ENCODE results near the gene E2F3.

The E2F3 gene

DNA sequence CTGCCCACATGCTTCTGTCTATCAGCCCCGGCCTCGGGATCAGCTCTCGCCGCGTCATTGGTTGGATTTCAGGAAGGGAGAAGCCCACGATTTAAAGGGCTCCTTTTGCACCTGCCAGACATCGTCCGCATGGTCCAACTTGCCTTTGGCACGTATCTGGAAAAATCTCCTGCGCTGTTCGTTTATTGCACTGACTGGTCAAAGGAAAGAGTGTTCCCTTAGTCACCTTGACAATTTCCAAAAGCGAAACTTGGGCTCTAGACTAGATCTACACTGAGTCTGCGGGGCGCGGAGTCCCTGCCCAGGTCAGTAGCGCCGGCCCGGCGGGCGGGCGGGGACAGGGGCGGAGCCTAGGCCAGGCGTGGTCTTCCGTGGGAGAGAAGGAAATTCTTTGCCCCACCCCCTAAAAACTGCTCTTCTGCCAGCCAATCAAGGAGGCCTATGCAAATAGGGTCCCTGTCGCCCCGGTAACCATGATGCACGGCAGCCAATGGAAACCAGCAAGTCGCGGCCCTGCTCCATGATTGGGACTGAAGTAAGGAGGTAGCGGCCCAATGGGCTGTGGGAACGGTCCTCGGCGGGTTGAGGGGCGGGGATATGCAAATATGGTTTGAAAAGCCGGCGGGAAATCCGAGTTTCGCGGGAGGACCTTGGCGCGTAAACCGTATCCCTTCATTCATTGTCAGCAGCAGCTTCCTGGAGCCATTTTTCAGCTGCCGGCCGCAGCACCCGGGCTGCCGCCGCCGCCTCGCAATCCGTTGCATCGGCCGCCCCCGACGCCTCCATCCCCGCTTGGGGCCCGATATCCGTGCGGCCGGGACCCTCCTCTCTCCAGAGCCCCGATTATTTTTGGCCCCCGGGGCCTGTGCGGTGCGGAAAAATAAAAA is at the start of gene E2F3:
Gene E2F3 (plus strand): TSS at position 675 of the 887 bp plus-strand sequence. CDS start 354 bp downstream, outside the sequence.
- DNase-seq (ENCODE audit: low spot score): peak; percentile 99

DNA sequence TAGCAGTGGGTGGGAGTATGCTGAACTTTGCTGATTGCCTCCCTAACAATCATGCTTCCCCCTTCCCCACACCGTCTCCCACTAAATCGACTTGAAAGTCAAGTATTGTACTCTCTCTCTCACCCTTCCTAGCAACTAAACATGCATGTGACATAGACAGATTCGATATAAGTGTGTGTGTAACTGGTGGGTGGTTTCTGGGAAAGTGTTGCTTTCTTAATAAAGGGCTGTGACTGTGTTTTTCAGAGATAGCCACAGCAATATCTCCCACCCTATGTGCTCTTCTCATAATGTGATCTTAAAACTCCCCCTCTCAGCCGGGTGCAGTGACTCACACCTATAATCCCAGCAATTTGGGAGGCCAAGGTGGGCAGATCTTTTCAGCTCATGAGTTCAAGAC is 49.3 kb upstream of the E2F3 start:
- no peak for DNase-seq (ENCODE audit: low spot score)

DNA sequence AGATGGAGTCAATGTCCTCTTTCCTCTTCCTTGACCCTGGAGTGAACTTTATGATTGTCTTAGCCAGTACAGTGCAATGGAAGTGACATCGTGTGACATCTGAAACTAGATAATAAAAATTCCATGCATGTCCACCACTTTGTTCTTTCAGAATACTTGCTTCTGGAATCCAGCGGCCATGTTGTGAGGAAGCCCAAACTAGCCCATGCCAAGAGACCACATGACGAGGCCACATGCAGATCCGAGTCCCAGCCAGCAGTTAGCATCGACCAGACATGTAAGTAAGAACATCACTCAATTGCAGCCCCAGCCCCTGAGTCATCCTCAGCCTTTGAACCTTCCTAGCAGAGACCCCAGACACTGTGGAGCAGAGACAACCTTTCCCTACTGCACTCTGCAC is 48.5 kb upstream of the E2F3 start:
- DNase-seq (ENCODE audit: low spot score): no peak

DNA sequence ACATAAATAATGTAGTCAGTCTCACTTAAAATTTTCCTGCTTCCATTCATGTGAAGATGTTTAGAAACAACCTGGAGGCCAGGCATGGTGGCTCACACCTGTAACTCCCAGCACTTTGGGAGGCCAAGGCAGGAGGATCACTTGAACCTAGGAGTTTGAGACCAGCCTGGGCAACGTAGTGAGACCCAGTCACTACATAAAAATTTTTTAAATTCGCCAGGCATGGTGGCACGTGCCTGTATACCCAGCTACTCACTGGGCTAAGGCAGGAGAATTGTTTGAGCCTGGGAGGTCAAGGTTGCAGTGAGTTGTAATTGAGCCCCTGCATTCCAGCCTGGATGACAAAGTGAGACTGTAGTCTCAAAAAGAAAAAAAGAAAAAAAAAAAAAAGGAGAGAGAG is 47.3 kb upstream of the E2F3 start:
- DNase-seq (ENCODE audit: low spot score): no peak

DNA sequence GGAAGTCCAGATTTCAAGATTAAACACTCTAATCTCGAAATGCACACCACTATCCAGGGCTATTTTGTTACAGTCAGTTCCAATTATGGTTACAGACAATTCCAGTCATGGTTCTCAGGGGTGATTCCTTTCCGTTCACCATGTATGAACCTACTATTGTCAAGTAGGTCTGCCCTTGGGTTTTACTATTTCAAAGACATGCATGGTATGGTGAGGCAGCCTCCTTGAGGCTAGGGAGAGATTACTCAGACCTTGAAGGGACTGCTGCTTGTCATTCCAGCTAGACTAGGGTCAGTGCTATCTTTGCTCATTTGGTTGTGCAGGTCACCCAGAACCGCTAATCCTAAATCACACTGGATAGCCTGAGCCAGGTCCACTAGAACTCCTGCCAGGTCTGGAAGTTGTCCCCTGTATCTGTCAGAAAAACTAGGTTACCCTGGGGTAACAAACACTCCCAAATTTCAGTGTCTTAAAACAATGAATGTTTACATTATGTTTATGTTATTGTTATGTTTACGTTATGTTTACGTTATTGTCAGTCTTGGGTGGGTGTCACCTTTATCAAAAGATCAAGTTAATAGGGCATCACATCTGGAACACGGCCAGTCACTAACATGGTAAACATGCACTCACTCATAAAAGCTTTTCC is 41.1 kb upstream of the E2F3 start:
- no peak for DNase-seq (ENCODE audit: low spot score)

DNA sequence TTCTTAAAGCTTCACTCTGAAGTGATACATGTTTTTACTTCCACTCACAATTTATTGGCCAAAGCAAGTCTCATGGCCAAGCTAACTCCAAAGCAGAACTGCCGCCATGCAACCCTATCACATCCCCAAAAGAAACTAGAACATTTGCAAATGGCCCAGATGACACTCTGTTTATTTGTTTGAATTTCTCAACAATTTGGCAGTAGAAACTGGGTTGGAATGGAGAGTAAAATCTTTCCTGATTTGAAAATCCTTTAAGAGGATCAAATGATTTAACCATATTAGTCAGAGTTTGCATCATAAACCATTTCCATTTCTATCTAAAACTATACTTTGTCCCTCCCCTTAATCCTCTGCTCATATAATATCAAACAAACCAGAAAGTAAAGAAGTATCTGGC is 39.1 kb upstream of the E2F3 start:
- no peak for DNase-seq (ENCODE audit: low spot score)

DNA sequence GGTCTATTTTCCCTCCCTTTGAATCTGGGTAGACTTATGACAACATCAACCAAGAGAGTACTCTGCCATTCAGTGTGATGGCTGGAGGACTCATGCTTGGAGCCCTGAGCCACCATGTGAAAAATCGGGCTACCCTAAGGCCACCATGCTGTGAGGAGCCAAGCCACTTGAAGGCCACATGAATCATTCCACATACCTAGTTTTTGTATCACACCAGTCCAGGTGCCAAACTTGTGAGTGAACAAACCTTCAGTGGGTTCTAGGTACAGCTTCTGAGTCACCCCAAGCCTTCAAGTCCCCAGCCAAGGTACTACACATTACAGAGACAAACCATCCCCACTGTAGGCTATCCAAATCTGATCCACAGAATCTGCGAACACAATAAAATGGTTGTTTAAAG is 37.4 kb upstream of the E2F3 start:
- DNase-seq (ENCODE audit: low spot score): peak; percentile 6

DNA sequence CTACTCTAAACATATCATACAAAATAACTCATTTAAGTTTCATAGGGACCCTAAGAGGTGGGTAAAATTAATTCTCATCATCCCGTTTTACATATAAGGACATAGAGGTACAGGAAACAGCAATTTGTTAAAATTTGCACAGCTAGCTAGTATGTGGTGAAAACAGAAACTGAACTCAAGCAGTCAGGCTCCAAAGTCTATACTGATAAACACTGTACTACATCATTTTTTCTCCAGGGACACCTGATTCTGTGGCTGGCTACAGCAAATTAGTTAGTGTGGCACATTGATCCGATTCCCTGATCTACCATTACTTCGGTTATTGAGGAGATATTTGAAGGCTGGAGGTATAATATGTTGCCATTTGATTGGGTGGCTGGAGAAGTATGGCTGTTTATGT is 36.2 kb upstream of the E2F3 start:
- peak; percentile 18 for DNase-seq (ENCODE audit: low spot score)

DNA sequence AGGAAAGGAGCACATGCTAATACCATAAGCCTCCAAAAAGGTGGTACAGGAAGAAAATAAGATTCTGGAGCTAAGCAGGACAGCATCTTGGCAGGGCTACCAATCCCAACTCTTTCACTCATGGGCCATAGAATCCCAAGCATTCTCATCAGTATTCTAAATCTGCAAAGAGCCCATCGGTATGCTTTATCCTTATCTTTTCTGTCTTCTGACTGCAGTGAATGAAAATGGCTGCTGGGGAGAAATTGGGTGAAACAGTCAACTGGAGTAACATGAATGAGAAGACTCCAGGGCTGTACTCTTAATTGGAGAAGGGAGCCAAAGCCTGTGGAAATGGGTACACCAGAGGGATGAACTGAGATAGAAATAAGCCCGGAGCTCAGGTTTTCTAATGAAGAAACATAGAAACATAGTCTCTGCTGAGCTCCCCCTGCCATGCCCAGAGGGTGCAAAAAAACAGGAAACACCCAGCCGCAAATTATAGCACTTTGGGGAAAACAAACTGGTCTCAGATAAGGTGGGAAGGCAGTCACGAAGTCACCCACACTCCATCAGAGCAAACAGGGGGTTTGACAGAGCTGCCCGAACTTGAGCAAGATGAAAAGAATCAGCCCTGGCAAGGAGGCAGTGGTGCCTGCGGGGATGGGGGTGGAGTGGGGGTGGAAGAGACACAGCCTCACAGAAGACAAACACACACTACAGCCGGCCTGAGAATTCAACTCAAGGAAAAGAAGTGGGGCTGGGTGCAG is 35.4 kb upstream of the E2F3 start:
- DNase-seq (ENCODE audit: low spot score): peak; percentile 43

DNA sequence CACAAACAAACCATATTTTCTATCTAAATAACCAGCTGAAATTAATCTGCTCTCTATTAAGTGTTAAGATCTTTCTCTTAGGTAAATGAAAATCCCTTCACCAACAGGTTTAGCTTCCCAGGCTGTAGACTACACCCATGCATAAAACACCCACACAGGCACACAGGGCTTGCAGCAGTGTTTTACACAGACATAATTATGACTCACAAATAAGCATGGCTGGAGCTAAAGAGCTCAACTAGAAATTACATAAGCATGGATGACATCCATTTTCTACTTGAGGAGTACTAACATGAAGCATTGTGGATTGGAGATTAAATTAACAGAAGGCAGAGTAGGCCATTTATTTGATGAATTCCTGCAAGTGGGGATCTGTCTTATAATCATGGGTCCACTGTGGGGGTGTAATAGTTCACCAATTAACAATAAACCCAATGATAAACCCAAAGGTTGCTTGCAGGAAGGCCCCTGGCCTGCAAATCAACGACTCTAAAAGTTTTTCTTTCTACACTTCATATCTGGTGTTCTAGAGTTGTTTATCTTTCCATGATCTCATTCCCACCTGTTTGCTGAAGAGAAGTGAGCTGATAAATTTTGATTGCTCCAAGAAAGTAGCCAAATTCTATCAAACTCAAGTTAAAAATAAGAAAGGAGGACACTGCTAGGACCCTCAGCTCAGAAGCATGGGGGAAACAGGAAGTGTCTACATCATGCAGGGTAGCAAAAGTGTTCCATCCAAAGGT is 33.8 kb upstream of the E2F3 start:
- DNase-seq (ENCODE audit: low spot score): peak; percentile 36

DNA sequence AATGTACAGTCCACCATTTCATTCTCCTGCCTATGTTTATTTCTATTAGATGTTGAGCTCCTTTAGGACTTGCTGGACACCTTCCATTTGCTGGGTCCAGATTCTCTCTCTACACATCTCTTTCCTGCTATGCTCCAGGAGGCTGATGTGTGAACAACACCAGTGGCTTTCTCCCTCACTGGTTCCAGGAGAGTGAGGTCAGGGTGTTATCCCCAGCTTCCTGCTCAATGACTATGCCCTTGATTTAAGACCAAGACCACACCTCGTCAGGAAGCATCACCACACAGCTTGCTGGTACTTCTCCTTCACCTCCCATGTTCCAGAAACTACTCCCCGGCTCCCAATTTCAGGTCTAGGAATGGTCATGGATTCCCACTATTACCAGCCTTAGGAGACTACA is 31.3 kb upstream of the E2F3 start:
- DNase-seq (ENCODE audit: low spot score): peak; percentile 2

DNA sequence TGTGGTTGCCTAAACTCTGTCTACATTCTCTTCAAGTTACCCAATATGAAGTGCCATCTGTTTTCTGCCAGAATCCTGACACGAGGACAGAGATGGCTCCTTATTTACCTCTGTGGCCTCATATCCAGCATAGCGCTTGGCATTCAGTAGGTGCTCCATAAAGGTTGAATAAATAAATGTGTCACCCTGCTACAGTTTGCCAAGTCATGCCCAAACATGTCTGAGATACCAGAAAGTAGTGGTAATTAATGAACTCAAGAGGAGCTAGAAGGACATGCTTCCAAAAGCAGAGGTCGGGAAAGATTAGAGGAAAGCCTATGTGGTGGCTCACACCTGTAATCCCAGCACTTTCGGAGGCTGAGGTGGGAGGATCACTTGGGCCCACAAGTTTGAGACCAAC is 30.9 kb upstream of the E2F3 start:
- no peak for DNase-seq (ENCODE audit: low spot score)

DNA sequence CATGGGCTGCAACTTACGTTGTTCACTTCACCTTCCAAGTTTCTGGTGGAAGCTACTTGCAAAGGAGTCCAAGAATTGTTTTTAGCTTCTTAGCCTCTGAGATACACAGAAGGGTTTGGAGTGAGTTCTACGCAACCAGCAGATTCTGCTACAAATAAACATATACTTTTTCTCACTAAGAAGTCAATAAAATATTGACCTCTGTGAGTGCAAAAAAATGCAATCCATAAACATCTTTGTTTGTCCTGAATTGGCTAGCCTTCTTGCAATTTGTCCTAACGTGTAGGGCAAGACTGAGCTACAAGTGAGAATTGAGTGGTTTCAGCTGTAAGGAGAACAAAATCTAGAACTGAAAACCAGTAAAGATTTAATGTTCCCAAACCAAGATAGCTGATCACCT is 26.2 kb upstream of the E2F3 start:
- DNase-seq (ENCODE audit: low spot score): no peak

DNA sequence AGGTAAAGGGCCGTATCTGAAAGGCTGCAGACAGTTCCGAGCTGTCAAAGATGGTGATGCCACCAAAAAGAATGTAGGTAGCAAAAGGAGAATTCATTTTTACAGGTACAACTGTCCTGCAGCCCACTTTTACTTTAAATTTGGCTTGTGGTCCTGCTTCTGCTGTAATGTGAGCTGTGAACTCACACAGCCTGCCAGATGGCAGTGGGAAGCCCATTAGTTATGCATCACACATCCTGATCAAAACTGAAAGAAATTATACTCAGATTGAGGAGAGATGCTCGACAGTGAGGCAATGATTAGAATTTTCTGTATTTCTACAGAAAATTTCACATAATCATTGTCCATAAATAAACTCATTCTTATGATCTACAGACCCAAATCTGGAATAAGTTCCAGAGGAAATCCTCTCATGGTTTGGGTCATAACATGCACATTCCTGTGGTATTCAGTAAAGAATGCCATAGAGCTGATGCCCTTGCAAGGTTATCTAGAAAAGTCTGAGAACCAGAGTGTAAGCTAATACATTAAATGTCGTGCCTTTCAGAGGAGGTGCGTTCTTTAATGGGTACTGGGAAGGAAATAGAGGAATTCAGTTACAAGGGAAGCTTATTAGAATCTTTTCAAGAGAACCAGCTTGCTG is 23.9 kb upstream of the E2F3 start:
- DNase-seq (ENCODE audit: low spot score): peak; percentile 4

DNA sequence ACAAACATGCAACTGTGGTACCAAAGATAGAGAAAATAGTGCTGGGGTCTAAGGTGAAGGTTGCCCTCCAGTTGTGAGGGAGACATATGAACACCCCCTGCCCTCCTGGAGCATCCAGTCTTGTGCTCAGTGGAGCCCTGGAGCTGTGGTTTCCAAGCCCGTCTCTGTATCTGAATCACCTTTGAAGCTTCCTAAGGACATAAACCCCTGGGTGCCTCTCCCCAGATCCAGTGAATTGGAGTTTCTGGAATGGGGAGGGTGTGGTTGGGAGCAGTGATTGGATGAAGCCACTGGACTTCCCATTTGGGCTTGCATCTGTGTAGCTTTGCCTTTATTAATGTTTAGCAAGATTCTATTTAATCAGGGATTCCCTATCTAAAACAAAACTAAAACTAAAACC is 22.4 kb upstream of the E2F3 start:
- DNase-seq (ENCODE audit: low spot score): no peak

DNA sequence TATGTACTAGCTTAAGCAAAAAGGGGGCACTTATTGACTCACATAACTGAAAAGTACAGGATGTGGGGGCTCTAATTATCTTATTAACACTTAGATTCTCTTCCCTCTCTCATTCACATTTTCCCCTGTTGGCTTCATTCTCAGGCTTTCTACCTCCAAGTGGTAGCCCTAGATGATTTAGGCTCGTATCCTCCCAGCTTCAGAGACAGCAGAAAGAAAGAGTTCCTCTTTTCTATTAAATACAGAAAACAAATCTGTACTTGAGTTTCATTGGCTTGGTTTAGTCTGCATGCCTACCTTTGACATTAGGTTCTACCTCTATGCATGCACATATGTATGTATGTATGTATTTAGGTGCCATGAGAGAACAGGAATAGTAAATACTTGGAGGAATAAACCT is 15.5 kb upstream of the E2F3 start:
- DNase-seq (ENCODE audit: low spot score): no peak

DNA sequence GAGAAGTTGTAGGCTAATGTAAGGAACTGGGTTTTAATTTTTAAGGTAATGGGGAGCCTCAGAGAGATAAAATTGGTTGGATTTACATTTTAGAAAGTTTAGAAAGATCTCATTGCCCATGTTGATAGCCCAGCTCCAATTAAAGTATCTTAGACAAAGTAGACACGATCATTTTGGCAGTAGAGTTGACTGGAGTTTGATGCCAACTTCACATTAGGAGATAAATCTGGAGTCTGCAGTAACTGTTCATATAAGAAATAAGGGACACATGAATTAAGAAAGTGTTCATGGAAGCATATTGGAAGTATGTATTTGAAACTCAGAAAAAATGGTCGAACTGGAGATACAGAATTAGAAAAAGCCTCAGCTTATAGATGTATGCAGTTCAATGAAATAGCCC is 12.6 kb upstream of the E2F3 start:
- no peak for DNase-seq (ENCODE audit: low spot score)

DNA sequence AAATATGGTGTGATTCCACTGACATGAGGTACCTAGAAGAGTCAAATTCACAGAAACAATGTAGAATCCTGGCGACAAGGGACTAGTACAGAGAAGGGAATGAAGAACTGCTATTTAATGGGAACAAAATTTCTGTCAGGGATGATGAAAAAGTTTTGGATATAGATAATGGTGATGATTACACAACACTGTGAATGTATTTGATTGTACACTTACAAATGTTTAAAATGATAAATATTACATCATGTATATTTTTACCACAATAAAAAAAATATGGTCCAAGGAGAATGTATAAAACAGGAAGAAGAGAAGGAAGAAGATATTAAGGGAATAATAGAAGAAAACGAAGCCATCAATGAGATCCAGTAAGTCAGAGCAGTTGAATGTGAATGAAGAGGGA is 8.4 kb upstream of the E2F3 start:
- DNase-seq (ENCODE audit: low spot score): no peak

DNA sequence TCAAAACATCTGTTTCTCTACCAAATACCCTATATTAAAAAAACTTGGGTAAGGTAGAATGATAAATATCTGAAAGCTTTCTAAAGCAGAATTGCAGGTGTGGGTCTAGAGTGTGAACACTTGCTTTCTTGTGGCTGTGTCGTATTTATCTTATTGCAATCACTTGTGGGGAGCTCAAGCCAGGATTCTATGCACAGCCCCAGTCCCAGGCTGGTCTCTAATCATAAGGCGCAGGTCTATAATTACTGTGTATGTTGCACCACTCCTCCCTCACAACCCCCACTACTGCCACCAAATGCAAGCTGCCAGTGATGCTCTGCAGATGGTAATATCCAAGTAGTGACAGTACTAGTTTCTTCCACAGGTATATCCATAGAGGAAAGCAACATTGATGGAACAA is 2.2 kb upstream of the E2F3 start:
- no peak for DNase-seq (ENCODE audit: low spot score)

DNA sequence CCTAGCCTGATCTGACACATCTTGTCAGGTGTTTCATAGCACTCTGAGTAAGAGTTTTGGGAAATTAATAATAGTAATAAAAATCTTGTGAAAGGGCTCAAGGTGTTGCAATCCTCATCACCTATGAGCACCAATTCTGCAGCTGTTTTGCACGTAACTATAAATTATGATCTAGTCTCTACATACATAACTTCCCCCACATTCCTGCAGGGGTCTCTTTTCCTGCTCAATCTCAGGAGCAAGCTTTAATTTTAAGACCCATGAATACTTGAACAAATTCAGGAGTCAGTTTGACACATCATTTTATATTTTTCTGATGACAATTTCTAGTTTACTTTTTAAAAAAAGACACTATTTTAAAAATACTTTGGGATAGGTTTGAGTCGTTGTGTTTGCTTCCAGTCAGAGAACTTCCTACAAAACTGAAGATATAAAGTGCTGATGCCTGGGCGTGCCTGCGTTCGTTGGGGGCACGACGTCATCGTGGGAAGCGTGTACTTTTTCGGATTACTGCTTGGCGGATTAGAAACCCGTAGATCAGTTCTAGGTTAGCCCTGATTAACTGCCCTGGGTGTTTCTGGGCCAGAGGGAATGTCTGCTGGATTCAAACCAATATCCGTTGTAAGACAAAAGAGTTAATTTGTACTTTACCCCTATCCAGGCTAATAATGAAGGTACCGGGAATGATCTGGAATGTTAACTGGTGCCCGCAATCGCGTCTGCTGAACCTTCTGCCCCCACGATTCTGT is 1.0 kb upstream of the E2F3 start:
- peak; percentile 40 for DNase-seq (ENCODE audit: low spot score)

DNA sequence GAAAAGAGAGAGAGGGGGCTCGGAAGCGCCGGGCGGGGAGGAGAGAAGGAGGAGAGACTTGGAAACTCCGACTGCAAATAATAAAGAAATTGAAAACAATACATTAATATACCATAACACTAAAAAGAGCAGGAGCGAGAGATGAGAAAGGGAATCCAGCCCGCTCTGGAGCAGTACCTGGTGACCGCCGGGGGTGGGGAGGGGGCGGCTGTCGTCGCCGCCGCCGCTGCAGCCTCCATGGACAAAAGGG is 338 bp downstream of the E2F3 start:
- DNase-seq (ENCODE audit: low spot score): no peak
